GM12864 (cell line): Measurements from ENCODE around the gene MMS22L.

Source experiments
- DNase-seq: peaks from one replicate; pipeline ENCODE4 v3.0.0-alpha.2; 2011; ENCODE audit warnings: low read depth
- H3K4me3 ChIP-seq: 2 replicates; pipeline ENCODE4 v1.5.1; 2011; ENCODE audit warnings: mild to moderate bottlenecking, low read depth, low read length, control low read depth
- CTCF ChIP-seq: IDR thresholded peaks from 2 replicates; pipeline ENCODE4 v1.5.1; 2011; ENCODE audit warnings: low read depth, mild to moderate bottlenecking, moderate library complexity, low read length, control low read depth, inconsistent platforms; ENCODE audit errors: missing control alignments

Gene MMS22L

GRCh38 chr6:97111243-97111642 is 171.8 kb downstream of the MMS22L start:
- H3K4me3 ChIP-seq, result no peak overlapping the region
- DNase-seq, result no peak
- TF ChIP-seq CTCF, result no peak

GRCh38 chr6:97110626-97111025 is 172.4 kb downstream of the MMS22L start:
- H3K4me3 ChIP-seq, result no peak overlapping the region
- no peak for DNase-seq
- TF ChIP-seq CTCF, result no peak

GRCh38 chr6:97110149-97110548 is 172.9 kb downstream of the MMS22L start:
- no peak for DNase-seq
- no peak for TF ChIP-seq CTCF
- H3K4me3 ChIP-seq, result no peak overlapping the region

- DNase-seq, result no peak
- TF ChIP-seq CTCF, result no peak
- H3K4me3 ChIP-seq, result no peak overlapping the region
These were observed 173.6 kb downstream of the MMS22L start for GRCh38 chr6:97109444-97109843.

GRCh38 chr6:97102145-97102790 is 180.7 kb downstream of the MMS22L start:
- TF ChIP-seq CTCF, result no peak
- DNase-seq, result no peak

GRCh38 chr6:97100696-97101095 is 182.3 kb downstream of the MMS22L start:
- no peak for TF ChIP-seq CTCF
- DNase-seq, result no peak
- no peak overlapping the region for H3K4me3 ChIP-seq

More at GRCh38 chr6:97102145-97102790, 180.7 kb downstream of the MMS22L start:
- H3K4me3 ChIP-seq, result no peak overlapping the region
